ENCODE measurements around the gene TBC1D16.

TBC1D16 gene

GRCh38 chr17:79925242-79925957 is 110.3 kb downstream of the TBC1D16 start:
- DNase-seq: no peak

DNA sequence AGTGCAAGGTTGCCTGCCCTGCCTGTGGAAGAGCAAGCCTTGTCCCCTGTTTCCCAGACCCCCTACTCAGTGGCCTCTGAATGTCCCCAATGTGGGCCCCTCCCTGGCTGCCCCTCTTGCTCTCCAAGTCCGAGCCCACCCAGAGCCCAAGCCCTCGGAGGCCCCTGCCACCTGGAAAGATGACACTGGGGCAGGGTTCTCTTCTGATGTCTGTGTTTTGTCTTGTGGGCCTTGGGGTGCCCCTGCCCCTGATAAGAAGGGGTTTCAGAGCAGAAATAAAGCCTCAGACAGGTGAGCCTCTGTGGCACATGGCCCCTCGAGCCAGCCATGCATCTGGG is 111.1 kb downstream of the TBC1D16 start:
- no peak for DNase-seq

DNA sequence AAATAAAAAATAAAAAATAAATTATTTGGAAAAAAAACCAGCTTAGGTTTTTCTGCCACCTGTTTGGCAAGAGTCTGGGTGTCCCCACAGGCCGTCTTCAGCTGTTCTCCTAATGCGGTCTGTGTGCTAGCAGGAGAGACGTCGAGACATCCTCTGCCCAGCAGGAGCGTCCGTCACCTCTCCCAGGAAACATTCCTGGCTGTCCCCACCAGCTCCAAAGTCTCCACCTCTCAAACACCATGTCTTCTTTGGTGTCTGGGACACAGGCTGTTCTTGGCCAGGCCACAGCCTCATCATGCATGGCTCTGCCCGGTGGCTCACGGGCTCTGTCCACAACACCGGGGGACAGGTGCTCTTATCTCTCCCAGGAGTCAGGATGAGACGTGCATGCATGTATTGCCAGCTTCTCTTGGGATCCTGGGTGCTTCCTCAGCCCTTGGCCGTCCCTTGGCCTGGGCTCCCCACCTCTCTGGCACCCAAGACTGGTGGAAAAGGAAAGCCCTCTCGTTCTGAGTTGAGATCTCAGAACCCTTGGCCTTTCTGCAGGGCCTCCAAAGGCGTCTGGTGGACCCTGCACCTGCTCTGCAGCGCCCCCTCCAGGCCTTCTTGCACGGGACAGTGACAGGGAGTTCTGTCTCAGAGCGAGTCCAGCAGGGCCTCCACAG is 111.6 kb downstream of the TBC1D16 start:
- DNase-seq: no peak

DNA sequence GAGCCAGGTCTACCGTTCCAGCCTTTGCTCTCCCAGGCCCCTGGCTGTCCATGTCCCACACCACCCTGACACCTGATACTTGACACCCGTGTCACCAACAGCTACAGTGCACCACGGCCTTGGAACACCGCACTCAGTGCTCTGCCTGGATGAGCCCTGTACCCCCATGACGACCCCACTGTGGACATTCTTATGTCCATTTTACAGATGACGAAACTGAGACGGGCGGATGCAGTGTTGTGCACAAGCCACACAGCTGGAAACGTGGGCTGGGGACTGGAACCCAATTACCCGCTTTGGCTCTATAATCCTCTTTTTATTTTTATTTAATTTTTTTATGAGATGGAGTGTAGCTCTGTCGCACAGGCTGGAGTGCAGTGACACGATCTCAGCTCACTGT is 112.9 kb downstream of the TBC1D16 start:
- no peak for DNase-seq

DNA sequence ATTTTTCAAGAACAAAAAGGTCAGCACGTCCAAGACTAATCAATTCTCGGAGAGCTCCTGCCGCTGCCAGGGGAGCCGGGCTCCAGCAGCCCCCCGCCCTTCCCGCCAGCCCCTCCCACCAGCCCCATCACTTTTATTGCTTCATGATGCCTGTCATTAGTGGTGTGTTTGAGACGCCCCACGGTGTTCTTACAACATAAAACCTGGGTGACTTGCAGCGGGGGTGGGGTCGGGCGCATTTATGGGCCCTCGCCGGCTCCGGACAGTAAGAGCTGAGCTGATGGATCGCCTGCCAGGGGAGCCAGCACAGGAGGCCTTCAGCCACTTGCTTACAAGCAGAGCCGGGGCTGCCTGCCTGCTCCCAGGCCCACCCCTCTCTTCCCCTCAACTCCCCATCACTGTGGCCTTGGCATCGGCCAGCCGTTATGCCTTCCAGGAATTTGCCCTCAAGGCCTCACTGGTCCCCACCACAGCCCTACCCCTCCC is 113.5 kb downstream of the TBC1D16 start:
- no peak for DNase-seq

DNA sequence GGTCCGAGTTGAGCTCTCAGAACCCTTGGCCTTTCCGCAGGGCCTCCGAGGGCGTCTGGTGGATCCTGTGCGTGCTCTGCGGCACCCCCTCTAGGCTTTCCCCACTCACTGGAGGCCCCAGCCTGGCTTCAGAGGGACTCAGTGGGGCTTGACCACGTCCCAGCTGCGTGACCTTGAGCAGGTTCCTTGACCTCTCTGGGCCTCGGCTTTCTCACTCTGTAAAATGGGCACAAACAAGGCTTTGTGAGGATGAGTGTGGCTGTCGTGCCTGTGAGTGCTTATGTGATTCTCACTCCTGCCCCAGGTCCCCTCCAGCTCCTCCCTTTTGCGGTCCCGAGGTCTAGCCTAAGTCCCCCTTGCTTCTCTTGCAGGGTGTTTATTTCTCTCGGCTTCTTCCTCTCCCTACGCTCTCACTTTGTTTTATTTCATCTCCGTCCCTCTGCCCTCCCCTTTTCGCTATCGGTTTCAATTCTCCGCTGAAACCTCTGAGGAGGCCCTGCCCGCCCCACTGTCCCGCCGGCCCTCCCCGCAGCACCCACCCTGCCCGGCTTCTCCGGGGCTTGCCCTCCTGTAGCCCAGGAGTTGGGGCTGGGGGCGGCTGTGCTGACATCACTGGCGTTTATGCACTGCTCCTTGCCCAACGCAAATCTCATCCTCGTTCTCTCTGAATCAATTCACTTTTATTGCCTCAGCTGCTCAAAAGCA is 114.1 kb downstream of the TBC1D16 start:
- DNase-seq: no peak

GRCh38 chr17:79920751-79921410 is 114.8 kb downstream of the TBC1D16 start:
- DNase-seq: no peak

DNA sequence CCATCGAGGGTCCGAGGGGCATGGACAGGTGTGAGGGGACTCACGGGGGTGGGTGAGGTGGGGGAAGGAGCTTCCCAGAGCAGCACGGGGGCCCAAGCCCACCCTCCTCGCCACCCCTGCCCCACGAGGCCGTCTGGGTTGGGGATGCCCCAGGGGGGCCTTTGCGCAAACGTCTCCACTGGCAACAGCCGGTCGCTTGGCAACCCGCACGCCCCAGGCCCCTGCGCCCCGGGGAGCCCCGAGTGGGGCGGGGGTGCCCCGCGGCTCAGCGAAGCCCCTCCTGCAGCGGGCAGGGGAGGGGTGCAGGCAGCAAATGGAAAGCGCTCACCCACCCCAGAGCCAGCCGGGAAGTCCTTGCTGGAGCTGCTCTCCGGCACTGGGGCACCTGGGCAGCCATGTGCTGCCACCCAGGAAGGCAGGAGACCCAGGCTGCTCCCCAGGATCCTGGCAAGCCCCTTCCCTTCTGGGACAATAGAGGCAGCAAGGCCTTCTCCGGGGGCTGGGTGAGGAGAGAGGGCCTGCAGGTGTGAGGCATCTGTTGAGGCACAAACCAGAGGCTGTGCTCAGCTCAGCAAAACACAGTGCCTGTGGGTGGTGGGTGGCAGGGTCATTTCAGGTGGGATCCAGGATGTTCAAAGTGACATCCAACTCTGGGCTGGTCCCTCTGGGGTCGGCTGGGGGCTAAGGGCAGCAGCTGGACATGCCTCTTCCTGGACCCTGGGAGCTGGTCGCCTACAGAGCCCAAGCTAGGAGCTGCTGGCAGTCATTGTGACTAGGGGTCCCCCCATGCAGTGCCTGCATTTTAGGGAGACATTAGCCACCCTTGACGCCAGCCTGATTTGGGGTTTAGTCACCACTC is 115.6 kb downstream of the TBC1D16 start:
- no peak for DNase-seq

- no peak for DNase-seq
Measured at GRCh38 chr17:79919164-79919585, 116.5 kb downstream of the TBC1D16 start.

DNA sequence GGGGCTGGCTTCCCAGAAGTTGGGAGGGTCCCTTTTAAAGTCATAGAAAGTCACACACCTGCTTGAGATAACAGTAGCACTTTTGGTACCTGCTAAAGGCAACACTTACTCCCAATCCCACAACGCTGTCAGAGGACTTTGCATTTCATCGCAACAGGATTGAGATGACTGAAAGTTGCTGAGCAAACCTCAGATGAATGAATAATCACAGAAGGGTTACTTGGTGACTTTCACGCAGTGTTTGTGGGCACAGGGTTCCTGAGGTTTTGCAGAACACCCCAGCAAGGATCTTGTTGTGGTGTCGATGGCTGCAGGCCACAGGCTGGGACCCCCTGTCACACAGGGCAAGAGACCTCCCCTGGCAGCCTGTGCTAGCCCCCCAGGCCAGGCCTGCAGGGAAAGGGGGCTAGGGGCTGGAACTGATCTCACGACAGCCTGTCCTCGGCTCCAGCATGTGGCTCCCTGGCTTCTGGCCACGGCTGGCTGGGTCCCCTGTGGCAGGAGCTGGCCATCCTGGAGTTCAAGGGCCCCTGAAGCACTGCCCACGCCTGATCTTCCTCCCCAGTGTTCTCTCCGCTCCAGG is 117.0 kb downstream of the TBC1D16 start:
- DNase-seq: no peak

GRCh38 chr17:79917902-79918484 is 117.7 kb downstream of the TBC1D16 start:
- no peak for DNase-seq

DNA sequence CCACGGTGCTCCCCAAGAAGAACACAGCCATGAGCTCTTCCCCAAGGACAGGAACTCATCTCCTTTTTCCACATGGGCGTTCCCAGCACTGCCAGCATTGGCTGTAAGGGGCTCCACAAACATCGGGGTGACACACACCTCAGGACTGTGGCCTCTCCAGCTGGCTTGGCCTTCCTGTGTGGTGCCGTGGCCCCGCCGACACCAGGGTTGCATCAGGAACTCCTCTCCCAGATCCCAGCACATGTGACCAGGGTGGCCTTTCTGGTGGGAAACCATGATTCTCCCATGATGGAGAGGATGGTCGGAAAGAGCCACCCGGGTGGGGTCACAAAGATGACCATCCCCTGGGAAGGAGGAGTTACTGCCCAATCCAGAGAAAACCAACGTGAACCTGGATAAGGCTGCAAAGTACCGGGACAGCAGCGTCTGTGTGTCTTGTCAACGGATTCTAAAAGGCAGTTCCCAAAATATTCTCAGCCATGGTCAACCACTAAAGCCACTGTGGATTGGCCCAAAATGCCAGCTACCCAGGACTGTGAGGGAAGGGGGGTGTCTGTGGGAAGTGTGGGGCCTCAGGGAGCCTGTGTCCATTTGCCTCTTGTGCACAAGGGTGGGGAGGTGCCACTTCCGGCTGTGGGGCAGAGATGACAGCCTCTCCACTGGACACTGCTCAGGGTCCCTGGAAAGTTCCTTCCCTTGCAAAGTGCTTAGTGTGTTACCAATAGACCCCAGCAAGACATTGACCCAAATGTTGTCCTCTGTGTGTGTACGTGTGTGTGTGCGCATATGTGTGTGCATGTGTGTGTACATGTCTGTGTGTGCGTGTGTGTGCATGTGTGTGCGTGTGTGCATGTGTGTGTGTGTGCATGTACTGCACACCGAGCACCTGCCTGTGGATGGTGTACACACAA is 118.4 kb downstream of the TBC1D16 start:
- no peak for DNase-seq

DNA sequence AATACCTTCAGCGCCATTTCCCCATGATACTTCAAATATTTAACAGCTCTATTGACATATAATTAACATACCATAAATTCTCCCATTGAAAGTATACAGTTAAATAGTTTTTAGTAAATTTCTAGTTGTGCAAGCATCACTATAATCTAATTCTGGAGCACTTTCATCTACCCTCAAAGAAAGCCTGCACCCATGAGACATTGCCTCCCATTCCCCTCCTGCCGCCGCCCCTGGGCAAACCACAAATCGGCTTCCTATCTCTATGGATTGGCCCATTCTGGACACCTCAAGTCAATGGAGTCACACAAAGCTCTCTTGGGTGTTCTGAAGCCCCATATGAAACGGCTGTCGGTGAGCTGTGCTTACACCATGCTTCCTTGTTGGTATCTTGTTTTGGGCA is 119.2 kb downstream of the TBC1D16 start:
- no peak for DNase-seq

- DNase-seq: no peak
Measured at GRCh38 chr17:79915850-79916430, 119.7 kb downstream of the TBC1D16 start.

DNA sequence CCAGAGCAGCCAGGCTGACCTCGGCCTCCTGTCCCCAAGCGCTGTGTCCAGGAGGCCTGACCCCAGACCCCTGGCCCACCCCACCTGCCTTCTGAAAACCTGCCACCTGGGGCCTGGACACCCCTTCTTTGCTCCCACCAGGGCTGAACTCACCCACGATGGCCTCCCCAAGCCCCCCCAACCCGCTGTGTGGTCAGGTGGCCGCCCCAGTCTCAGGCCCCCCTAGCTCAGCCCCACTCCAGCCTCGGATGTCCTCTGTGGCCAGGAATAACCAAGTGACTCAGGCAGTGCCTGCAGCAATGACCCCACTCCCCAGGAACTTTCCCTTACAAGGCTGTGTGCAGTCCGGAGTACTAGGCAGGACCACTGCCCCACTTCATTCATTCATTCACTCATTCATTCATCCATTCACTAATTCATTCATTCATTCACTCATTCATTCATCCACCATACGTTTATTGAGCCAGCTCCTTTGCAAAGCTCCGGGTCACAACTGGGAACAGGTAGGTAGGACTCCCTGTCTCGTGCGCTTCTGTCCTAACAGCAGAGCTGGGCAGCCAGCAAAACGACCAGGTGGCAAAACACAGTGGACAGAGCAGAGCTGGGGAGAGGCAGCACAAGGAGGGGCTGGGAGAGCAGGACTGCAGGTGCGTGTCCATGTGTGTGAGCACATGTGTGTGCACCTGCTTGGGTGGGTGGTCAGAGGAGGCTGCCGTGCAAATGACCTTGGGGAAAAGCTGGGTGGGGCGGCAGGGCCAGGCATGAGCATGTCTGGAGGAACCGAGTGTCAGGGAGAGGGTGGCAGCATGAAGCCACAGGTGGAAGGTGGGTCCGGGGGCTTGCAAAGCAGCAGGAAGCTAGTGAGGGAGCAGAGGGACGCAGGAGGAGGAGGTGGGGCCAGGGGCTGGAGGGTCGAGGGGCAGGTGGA is 120.6 kb downstream of the TBC1D16 start:
- DNase-seq: no peak

- DNase-seq: no peak
Measured at GRCh38 chr17:79913896-79914812, 121.5 kb downstream of the TBC1D16 start.

DNA sequence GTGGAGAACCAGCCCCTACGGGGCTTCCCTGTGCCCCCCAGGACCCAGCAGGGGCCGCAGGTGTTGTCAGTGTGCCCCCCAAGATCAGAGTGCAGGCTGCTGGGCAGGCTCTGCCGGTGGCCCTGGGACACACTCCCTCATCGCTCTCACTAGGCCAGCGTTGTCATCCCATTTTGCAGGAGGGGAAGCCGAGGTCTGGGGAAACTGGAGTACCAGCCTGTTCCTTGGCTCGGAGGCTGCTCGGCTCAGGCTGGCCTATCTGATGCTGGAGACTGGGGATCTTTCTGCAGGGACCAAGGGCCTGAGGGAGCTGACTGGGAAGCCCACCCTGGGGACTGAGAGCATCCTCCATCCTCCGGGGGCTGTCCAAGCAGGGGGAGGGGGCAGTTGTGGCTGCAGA is 122.2 kb downstream of the TBC1D16 start:
- no peak for DNase-seq
